SK-N-SH treated with all-trans-retinoic acid at 6 μM for 48 hours (cell line): ENCODE data around the gene MAST4.

ENCODE experiments used
- ATAC-seq: fragments of 200-7000 bp; cut with Tn5 transposase; 3 replicates; pipeline ENCODE4 v1.9.1; 2020; ENCODE audit warnings: mild to moderate bottlenecking, moderate library complexity
- BACH2 ChIP-seq: fragments of 250-450 bp; sonication (Bioruptor Pico); IDR thresholded peaks from 2 replicates; pipeline ENCODE4 v1.9.0; 2021; ENCODE audit warnings: mild to moderate bottlenecking, borderline replicate concordance
- CSDC2 ChIP-seq: fragments of 250-450 bp; sonication (Bioruptor Pico); IDR thresholded peaks from 2 replicates; pipeline ENCODE4 v1.5.0; 2020; ENCODE audit warnings: mild to moderate bottlenecking, moderate library complexity
- ESRRG ChIP-seq: fragments of 250-450 bp; sonication (Bioruptor Pico); IDR thresholded peaks from 2 replicates; pipeline ENCODE4 v1.6.1; 2021; ENCODE audit warnings: mild to moderate bottlenecking
- GLIS3 ChIP-seq: fragments of 250-450 bp; sonication (Bioruptor Pico); IDR thresholded peaks from 2 replicates; pipeline ENCODE4 v1.5.0; 2020; ENCODE audit warnings: mild to moderate bottlenecking, moderate library complexity
- ISL1 ChIP-seq: fragments of 250-450 bp; sonication (Bioruptor Pico); IDR thresholded peaks from 2 replicates; pipeline ENCODE4 v2.1.2; 2022; ENCODE audit warnings: mild to moderate bottlenecking, moderate library complexity
- OSR1 ChIP-seq: fragments of 250-450 bp; sonication (Bioruptor Pico); IDR thresholded peaks from 2 replicates; pipeline ENCODE4 v1.8.0; 2022; ENCODE audit warnings: moderate library complexity, mild to moderate bottlenecking, inconsistent platforms
- PPARA ChIP-seq: fragments of 250-450 bp; sonication (Bioruptor Pico); IDR thresholded peaks from 2 replicates; pipeline ENCODE4 v1.5.0; 2020; ENCODE audit warnings: mild to moderate bottlenecking, borderline replicate concordance
- RARB ChIP-seq: fragments of 250-450 bp; sonication (Bioruptor Pico); IDR thresholded peaks from 2 replicates; pipeline ENCODE4 v1.8.0; 2021; ENCODE audit warnings: mild to moderate bottlenecking, moderate library complexity
- SNAI2 ChIP-seq: fragments of 250-450 bp; sonication (Bioruptor Pico); IDR thresholded peaks from 2 replicates; pipeline ENCODE4 v1.5.0; 2020; ENCODE audit warnings: mild to moderate bottlenecking, moderate library complexity
- TCF4 ChIP-seq: fragments of 250-450 bp; sonication (Bioruptor Pico); IDR thresholded peaks from 2 replicates; pipeline ENCODE4 v1.8.0; 2021; ENCODE audit warnings: mild to moderate bottlenecking, moderate library complexity, borderline replicate concordance
- ZFP3 ChIP-seq: fragments of 250-450 bp; sonication (Bioruptor Pico); IDR thresholded peaks from 2 replicates; pipeline ENCODE4 v1.5.0; 2020; ENCODE audit warnings: mild to moderate bottlenecking, moderate library complexity
- ZFP30 ChIP-seq: fragments of 450-650 bp; formaldehyde crosslinking; IDR thresholded peaks from 2 replicates; pipeline ENCODE4 v1.5.0; 2022; ENCODE audit warnings: mild to moderate bottlenecking, moderate library complexity
- ZNF565 ChIP-seq: fragments of 450-650 bp; formaldehyde crosslinking; conservative IDR thresholded peaks from 2 replicates; pipeline ENCODE4 v1.5.0; 2020; ENCODE audit warnings: low read depth, mild to moderate bottlenecking, moderate library complexity
- ZNF70 ChIP-seq: fragments of 450-650 bp; formaldehyde crosslinking; IDR thresholded peaks from 2 replicates; pipeline ENCODE4 v1.5.0; 2020; ENCODE audit warnings: mild to moderate bottlenecking, moderate library complexity
- ZNF8 ChIP-seq: fragments of 450-650 bp; formaldehyde crosslinking; IDR thresholded peaks from 2 replicates; pipeline ENCODE4 v1.5.0; 2020; ENCODE audit warnings: mild to moderate bottlenecking, moderate library complexity
- TF ChIP-seq, protein P1 (sequence below): fragments of 250-450 bp; sonication (Bioruptor Pico); IDR thresholded peaks from 2 replicates; pipeline ENCODE4 v1.8.0; 2021; ENCODE audit warnings: low read depth, mild to moderate bottlenecking, moderate library complexity, borderline replicate concordance
- TF ChIP-seq, protein P2 (sequence below): fragments of 250-450 bp; sonication (Bioruptor Pico); IDR thresholded peaks from 2 replicates; pipeline ENCODE4 v1.5.1; 2020; ENCODE audit warnings: low read depth, mild to moderate bottlenecking, moderate library complexity
- TF ChIP-seq, protein P3 (sequence below): fragments of 250-450 bp; sonication (Bioruptor Pico); IDR thresholded peaks from 2 replicates; pipeline ENCODE4 v1.8.0; 2020; ENCODE audit warnings: mild to moderate bottlenecking, moderate library complexity, borderline replicate concordance
- TF ChIP-seq, protein P4 (sequence below): fragments of 250-450 bp; sonication (Bioruptor Pico); IDR thresholded peaks from 2 replicates; pipeline ENCODE4 v1.5.0; 2020; ENCODE audit warnings: mild to moderate bottlenecking, moderate library complexity

MAST4 gene

DNA sequence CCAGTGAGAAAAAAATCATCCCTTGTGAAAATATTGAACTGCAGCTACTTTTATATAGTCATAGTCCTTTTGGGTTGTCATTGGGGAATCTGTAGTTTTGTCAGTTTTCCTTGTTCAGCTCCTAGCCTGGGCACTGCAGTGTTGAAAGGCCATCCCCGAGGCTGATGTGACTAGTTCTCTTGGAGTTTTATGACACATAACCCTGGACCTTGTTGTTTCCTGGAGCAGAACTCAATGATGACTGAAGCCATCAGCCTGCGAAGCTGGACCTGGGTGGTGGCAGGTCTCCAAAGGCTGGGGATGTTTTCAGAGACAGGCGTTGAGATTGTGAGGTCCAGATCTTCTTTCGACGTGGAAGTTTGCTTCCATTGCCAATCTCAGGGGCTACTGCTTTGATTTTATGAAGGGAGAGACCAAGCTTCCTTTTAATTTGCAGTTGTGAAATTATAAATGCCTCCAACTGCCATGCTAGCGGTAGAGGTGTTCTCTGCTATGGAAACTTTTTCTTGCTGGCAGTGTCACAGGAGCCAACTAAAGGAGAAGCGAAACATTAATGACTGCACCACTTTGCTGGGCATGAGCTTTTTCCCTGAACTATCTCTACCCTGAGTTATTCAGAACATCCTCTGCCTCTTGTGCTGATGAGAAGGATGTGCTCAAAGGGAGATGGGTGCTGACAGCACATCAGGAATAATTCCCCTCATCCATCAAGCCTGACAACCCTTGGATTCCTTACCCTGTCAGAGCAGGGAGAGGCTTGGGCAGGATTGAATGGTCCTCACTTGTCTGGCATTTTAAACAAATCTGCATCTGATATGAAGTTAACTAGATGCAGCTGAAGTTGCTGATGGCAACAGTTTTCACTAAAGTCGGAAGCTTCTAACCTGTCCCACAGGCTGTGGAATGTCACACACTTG is 209.6 kb downstream of the MAST4 start (continued):
- TF ChIP-seq, protein P1, sequence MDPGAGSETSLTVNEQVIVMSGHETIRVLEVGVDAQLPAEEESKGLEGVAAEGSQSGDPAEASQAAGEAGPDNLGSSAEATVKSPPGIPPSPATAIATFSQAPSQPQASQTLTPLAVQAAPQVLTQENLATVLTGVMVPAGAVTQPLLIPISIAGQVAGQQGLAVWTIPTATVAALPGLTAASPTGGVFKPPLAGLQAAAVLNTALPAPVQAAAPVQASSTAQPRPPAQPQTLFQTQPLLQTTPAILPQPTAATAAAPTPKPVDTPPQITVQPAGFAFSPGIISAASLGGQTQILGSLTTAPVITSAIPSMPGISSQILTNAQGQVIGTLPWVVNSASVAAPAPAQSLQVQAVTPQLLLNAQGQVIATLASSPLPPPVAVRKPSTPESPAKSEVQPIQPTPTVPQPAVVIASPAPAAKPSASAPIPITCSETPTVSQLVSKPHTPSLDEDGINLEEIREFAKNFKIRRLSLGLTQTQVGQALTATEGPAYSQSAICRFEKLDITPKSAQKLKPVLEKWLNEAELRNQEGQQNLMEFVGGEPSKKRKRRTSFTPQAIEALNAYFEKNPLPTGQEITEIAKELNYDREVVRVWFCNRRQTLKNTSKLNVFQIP (CRISPR knock-in tag) = no peak
- TF ChIP-seq ZNF565 (CRISPR knock-in tag) (no peak), ZNF70 (CRISPR knock-in tag) (no peak), ZFP3 (no peak), GLIS3 (no peak), SNAI2 (CRISPR knock-in tag) (no peak)
- TF ChIP-seq, protein P2, sequence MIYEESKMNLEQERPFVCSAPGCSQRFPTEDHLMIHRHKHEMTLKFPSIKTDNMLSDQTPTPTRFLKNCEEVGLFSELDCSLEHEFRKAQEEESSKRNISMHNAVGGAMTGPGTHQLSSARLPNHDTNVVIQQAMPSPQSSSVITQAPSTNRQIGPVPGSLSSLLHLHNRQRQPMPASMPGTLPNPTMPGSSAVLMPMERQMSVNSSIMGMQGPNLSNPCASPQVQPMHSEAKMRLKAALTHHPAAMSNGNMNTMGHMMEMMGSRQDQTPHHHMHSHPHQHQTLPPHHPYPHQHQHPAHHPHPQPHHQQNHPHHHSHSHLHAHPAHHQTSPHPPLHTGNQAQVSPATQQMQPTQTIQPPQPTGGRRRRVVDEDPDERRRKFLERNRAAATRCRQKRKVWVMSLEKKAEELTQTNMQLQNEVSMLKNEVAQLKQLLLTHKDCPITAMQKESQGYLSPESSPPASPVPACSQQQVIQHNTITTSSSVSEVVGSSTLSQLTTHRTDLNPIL = no peak

- peak; percentile 97 for ATAC-seq
Observed at GRCh38 chr5:66807743-66808142, 211.6 kb downstream of the MAST4 start.

DNA sequence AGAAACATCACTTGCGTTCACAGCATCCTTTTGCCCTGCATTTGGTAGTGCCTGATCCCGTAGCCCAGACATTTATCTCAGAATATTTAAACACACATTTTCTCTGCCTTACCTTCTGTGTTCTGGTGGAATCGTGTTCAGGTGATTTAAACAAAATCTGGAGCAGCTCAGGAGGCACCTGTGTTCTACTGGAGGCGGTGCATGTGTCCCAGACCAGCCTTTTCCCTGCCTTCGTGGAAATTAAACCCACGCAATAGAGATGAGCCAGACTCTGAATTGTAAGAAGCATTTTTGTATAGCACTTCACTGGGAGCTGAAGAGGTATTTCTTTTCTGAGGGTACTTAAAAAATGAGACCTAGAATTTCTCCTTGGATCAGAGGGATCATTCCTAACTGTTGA is 212.5 kb downstream of the MAST4 start:
- TF ChIP-seq, protein P3, sequence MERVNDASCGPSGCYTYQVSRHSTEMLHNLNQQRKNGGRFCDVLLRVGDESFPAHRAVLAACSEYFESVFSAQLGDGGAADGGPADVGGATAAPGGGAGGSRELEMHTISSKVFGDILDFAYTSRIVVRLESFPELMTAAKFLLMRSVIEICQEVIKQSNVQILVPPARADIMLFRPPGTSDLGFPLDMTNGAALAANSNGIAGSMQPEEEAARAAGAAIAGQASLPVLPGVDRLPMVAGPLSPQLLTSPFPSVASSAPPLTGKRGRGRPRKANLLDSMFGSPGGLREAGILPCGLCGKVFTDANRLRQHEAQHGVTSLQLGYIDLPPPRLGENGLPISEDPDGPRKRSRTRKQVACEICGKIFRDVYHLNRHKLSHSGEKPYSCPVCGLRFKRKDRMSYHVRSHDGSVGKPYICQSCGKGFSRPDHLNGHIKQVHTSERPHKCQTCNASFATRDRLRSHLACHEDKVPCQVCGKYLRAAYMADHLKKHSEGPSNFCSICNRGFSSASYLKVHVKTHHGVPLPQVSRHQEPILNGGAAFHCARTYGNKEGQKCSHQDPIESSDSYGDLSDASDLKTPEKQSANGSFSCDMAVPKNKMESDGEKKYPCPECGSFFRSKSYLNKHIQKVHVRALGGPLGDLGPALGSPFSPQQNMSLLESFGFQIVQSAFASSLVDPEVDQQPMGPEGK (CRISPR knock-in tag) = no peak
- TF ChIP-seq, protein P4, sequence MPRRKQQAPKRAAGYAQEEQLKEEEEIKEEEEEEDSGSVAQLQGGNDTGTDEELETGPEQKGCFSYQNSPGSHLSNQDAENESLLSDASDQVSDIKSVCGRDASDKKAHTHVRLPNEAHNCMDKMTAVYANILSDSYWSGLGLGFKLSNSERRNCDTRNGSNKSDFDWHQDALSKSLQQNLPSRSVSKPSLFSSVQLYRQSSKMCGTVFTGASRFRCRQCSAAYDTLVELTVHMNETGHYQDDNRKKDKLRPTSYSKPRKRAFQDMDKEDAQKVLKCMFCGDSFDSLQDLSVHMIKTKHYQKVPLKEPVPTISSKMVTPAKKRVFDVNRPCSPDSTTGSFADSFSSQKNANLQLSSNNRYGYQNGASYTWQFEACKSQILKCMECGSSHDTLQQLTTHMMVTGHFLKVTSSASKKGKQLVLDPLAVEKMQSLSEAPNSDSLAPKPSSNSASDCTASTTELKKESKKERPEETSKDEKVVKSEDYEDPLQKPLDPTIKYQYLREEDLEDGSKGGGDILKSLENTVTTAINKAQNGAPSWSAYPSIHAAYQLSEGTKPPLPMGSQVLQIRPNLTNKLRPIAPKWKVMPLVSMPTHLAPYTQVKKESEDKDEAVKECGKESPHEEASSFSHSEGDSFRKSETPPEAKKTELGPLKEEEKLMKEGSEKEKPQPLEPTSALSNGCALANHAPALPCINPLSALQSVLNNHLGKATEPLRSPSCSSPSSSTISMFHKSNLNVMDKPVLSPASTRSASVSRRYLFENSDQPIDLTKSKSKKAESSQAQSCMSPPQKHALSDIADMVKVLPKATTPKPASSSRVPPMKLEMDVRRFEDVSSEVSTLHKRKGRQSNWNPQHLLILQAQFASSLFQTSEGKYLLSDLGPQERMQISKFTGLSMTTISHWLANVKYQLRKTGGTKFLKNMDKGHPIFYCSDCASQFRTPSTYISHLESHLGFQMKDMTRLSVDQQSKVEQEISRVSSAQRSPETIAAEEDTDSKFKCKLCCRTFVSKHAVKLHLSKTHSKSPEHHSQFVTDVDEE = no peak
- TF ChIP-seq ZNF565 (CRISPR knock-in tag) = no peak
- no peak for TF ChIP-seq ESRRG (CRISPR knock-in tag)
- TF ChIP-seq ISL1 = no peak
- TF ChIP-seq BACH2 (CRISPR knock-in tag) = no peak
- TF ChIP-seq ZFP30 (CRISPR knock-in tag) = no peak
- no peak for TF ChIP-seq RARB (CRISPR knock-in tag)
- no peak for TF ChIP-seq SNAI2 (CRISPR knock-in tag)
- TF ChIP-seq CSDC2 (CRISPR knock-in tag) = no peak
- no peak for TF ChIP-seq ZNF8 (CRISPR knock-in tag)
- no peak for TF ChIP-seq PPARA
- TF ChIP-seq, protein P2 = no peak
- TF ChIP-seq, protein P1 (CRISPR knock-in tag) = no peak
- TF ChIP-seq ZNF70 (CRISPR knock-in tag) = no peak
- no peak for TF ChIP-seq ZFP3
- TF ChIP-seq OSR1 (CRISPR knock-in tag) = no peak
- no peak for ATAC-seq

More at GRCh38 chr5:66807743-66808142, 211.6 kb downstream of the MAST4 start:
- TF ChIP-seq ZFP30 (CRISPR knock-in tag) = no peak
- no peak for TF ChIP-seq TCF4 (CRISPR knock-in tag)
- TF ChIP-seq, protein P3 (CRISPR knock-in tag) = no peak
